Stimulated activated CD4-positive, alpha-beta T cell treated with anti-CD3 and anti-CD28 coated beads, TNF-alpha, amount 100 ng/mL, for 1 hour (primary cell): ENCODE data around the gene CTF1.
"Not testable (repeated sequence)": the region's sequence is repeated elsewhere in the genome, so short reads cannot be mapped to it uniquely, and the experiment has no call there.

Experiments used
- DNase-seq, 3 donors: peaks; one replicate each; pipeline ENCODE4 v3.0.0-alpha.2; 2020; ENCODE audit warnings: low read depth in 3 of 3, low spot score in 1 of 3

Gene CTF1, protein sequence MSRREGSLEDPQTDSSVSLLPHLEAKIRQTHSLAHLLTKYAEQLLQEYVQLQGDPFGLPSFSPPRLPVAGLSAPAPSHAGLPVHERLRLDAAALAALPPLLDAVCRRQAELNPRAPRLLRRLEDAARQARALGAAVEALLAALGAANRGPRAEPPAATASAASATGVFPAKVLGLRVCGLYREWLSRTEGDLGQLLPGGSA

DNA sequence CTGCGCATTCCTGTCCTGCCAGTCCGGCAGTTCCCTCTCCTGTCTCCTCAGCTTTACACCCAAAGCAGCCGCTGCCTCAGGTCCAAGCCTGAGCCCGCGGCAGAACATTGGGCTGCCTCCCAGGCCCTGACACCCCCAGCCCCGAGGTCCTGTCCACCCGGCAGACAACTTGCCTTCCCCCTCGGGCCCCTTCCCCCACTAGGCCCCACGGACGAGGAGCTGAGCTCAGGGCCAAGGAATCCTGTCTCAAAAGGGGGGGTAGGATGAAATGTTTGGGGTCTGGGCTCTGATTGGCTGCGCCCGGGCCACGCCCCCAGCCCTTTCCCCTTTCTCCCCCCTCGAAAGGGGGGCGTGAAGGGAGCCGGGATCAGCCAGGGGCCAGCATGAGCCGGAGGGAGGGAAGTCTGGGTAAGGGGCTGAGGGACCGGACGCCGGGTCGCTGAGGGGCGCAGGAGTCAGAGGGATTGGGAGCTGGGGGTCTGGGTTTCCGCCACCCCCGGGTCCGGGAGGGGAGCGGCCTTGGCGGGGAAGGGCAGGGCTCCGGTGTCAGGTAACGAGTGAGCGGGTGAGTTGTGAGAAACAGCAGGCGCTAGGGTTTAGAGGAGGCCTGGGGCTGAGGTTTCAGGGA is at the start of gene CTF1:
TSS of gene CTF1 (plus strand) at position 354 of the 628 bp plus-strand sequence. CDS start at position 384, 30 bp downstream.
- no peak for DNase-seq

DNA sequence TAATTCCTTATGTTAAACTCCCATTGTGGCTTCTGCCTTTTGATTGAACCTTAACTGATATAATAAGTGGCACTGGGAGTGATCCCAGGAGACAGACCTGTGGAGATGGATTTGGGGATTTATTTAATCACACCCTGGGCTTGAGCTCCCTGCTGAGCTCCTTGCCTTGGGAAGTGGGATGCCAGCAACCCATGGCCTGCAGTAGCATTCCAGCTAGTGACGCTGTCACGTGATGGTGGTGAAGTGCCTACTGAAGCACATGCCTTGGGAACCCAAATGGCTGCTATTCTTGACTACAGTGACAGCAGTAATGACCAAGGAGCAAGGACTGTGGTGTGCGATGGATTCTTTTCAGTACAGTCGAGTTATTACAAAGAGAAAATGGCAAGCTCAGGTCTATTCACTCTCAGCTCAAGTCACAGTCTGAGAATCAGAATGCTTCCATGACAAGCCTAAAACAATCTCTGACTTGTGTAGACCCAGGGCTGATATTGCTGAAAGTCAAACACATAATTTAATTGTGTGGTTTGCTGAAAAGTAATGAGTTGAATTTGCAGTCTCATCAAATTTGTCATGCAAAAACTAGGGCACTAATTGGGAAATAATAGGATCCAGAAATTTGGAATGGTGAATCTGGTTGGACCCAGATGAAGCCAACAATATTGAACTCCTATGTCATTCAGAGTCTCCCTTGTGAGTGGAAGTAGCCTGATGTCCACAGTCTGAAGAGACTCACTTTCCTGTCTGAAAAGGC is 49.6 kb upstream of the CTF1 start:
- no peak for DNase-seq

DNA sequence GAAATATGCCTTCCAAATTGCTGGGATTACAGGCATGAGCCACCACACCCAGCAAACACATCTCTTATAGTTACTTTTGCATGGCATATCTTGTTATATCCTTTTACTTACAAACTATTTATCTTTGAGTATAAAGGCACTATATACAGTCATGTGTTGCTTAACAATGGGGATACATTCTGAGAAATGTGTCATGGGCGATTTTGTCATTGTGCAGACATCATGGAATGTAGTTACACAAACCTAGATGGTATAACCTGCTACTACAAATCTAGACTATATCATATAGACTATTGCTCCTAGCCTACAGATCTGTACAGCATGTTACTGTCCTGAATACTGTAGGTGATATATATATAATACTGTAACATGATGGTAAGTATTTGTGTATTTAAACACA is 46.2 kb upstream of the CTF1 start:
- no peak for DNase-seq

DNA sequence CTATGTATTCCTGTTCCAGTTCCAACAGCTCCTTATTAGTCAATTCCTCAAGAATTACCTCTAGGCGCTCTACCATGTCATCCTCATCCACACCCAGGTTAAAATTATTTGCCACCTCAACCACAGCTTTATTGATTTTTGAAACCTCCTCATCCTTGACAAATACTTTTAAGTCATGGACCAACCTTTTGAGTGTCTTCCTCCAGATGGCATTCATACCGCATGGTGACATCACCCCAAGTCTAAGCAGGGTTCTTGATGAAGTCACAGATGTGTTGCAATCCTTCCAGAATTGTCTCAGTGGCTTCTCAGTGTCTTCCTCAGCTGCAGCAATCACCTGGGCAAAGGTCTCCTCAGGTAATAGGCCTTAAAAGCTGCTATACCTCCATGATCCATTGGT is 42.7 kb upstream of the CTF1 start:
- DNase-seq, result no peak

DNA sequence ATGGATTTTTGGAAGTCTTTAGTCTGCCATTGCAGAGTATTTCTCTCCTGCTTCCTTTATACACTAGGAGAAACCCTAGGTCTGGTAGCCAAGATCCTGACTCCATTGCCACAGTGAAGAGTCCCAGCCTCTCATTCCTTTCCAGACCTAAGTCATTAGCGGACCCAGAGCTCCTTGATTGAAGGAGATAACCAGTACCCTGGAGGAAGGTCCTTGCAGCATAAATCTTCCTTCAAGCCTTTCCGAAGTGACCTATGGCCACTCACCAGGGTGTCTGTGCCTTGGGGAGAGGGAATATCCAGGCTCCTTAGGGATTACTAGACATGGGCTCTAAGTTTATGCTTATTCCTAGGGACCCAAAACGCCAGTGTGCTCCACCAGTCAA is 38.3 kb upstream of the CTF1 start:
- no peak for DNase-seq

DNA sequence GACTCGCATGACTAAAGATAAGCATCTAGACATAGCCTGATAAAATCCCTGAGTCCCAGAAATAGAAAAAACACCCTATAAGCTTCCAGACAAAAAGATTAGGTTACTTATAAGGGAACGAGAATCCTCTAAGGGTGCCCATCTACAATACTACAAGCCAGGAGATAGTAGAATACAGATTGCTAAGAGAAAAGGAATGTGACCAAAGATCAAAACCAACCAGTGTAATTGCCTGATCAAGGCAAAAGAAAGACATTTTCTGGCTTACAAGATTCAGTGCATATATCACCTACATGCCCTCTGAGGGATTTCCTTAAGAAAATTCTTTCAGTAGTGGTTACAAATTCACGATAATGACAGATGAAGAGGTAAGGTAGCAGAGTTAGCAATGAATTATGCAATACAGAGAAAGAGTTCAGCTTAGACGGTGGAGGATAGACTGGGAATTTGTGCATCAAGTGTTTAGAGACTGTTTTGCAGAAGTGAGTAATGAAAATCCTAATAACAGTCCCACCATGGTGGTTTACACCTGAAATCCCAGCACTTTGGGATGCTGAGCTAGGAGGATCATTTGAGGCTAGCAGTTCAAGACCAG is 37.5 kb upstream of the CTF1 start:
- no peak for DNase-seq

DNA sequence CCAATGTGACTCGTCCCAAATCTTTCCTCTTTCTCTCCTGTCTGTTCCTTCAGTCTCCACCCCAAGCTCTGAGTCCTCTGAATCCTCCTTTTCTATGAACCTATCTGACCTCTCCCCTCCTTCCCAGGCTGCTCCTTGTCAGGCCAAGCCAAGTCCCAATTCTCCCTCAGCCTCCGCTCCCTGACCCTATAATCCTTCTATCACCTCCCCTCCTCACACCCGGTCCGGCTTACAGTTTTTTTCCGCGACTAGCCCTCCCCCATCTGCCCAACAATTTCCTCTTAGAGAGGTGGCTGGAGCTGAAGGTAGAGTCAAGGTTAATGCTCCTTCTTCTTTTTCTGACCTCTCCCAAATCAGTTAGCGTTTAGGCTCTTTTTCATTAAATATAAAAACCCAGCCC is 35.7 kb upstream of the CTF1 start:
- DNase-seq, result not testable (repeated sequence)

DNA sequence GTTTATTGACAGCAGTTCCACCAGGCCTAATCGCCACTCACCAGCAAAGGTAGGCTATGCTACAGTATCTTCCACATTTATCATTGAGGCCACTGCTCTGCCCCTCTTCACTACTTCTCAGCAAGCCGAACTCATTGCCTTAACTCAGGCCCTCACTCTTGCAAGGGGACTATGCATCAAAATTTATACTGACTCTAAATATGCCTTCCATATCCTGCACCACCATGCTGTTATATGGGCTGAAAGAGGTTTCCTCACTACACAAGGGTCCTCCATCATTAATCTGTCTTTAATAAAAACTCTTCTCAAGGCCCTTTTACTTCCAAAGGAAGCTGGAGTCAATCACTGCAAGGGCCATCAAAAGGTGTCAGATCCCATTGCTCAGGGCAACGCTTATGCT is 33.2 kb upstream of the CTF1 start:
- not testable (repeated sequence) for DNase-seq

DNA sequence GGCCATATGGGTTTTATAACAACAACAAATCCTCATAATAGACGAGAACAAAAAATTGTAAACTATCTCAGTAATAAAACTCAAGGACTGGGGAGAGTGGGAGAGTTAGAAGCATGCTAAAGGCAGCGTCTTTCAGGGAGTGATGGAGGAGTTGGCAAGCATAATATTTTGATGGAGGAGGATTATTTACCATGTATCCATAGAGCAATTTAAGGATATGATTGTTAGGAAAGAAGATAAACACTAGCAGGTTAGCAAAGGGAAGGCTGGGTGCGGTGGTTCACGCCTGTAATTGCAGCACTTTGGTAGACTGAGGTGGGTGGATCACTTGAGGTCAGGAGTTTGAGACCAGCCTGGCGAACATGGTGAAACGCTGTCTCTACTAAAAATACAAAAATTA is 30.4 kb upstream of the CTF1 start:
- DNase-seq, result no peak

DNA sequence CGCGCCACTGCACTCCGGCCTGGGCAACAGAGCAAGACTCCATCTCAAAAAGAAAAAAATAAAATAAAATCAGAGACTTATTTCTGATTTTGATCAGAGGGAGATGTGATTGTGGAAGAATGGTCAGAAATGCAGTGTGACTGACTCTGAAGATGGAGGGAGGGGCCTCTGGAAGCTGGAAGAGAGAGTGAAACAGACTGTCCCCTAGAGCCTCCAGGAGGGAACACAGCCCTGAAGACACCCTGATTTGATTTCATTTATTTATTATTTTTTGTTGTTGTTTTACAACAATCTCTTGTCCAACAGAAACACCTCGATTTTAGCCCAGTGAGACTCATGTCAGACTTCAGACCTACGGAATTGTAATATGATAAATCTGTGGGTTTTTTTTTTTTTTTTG is 28.7 kb upstream of the CTF1 start:
- DNase-seq, result no peak

DNA sequence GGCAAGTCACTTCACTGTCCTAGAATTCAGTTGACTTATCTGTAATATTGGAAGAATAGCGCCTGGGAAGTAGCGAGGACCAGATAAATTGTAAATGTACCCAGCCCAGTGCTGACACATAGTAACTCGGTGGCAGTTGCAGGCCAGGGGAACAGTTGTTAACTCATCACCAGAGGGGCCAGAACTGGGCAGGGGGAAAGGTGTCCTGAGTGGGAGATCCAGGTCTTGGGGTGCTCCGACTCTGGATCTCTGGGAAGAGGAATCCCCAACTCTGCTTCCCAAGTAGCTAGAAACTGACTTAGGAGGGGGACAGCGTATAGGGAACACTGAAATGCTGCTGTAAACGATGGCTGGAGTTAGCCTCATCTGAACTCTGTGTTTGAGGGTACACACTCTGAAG is 25.5 kb upstream of the CTF1 start:
- no peak for DNase-seq

DNA sequence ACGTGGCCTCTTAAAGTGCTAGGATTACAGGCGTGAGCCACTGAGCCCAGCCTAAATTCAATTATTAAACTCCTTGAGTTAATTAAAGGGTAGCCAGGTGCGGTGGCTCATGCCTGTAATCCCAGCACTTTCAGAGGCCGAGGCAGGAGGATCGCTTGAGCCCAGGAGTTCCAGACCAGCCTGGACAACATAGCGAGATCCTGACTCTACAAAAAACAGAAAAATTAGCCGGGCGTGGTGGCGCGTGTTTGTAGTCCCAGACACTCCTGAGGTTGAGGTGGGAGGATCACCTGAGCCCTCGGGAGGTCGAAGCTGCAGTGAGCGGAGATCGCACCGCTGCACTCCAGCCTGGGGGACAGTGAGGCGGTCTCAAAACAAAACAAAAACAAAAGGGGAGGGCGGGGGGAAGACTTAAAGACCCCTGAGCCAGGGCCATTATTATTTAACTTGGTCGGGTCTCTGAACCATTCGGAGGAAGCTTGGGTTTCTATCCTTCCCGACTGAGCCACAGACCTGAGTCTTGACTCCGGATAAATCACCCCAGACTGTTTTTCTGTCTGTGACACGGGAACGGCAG is 22.1 kb upstream of the CTF1 start:
- no peak for DNase-seq

DNA sequence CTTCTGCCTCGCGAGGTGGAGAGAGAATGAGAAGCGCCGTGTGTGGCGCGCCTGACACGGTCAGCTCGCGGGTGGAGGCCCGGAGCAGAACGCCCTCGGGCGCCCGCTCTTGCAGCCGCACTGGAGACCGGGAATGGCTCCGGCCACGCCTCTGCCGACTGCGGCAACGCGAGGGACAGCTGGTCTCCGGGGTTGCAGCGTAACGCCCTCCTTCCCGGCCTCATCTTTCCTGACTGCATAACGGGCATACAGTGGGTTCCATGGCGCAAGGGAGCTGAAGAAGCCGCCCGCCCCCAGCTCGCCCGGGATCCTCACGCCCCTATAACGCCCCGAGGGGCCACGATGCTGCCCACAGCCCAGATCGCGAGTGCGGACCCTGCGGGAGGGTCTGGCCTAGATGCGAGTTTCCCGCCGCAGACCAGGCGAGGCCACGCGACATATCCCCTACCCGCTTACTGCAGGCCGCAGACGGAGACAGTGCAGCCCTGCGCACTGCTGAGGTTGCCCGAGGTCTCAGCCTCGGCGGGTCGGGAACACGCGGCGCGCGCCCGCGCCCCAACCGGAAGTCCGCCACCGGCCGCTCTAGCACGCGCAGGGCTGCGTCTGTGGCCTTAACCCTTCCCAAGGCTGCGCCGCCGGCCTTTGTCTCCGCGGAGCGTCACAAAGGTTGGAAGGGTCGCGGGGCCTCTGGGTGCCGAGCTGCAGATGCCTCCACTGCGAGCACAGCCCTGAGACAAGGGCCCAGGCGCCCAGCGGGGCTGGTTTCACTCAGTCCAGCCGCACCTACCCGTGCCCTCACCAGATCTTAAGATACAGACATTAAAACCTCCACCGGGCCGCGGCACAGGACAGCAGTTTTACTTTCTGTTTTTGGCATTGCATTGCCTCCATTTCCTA is 21.3 kb upstream of the CTF1 start:
- peak; percentile 70 to 84 (median 78) for DNase-seq

DNA sequence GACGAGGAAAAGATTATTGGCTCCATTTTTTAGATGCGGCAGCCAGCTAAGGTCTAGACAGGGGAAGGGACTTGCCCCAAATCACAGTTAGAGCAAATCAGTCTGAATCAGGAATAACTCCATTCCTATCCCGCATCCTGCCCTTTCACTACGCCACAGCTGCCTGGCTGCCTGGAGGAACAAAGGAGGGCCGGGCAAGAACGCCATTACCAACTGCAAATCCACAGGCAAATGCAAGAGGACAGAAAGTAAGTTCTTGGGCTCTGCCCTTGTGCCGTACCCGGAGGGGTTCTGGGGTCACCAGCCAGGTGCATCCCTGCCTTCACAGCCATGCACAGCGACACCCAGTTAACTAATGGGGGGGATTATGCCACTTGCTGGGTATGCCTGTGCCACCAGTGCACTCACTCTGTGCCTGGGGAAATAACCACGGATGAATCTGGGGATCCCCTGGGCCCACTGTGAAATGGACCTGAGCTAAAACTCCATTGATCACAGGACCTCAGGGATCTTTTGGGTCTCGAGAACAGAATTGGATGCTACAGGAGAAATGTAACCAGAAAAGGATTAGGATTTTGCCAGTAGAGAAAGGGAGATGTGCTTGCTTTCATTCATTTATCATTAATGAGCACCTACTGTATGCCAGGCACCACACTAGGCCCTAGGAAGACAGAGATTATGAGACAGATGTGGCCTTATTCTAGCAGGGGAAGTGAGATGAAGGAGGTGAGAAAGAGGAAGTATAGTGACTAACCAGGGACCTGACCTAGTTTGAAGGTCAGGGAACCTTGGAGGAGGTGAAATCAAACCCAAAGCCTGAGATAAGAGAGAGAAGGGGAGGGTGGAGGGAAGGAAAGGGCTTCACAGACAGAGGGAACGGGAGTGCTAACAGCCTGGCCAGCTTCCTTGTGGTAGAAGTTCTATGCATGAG is 20.3 kb upstream of the CTF1 start:
- no peak for DNase-seq

DNA sequence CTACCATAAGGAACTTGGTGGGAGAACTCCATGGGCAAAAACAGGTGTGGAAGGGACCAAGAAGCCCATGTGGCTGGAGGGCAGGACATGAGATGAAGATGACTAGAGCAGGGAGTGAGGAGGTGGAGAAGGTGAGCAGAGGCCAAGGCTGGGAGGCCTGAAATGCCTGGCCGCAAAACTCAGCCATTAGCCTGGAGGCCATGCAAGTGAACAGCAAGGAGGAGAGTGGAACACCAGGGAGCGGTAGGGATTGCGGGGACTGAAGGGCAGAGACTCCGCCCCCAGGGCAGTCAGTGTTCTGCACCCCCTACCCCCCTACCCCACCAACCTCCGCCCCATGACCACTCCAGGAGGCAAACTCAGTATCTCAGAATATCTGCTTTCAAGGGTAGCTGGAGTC is 19.5 kb upstream of the CTF1 start:
- no peak for DNase-seq

DNA sequence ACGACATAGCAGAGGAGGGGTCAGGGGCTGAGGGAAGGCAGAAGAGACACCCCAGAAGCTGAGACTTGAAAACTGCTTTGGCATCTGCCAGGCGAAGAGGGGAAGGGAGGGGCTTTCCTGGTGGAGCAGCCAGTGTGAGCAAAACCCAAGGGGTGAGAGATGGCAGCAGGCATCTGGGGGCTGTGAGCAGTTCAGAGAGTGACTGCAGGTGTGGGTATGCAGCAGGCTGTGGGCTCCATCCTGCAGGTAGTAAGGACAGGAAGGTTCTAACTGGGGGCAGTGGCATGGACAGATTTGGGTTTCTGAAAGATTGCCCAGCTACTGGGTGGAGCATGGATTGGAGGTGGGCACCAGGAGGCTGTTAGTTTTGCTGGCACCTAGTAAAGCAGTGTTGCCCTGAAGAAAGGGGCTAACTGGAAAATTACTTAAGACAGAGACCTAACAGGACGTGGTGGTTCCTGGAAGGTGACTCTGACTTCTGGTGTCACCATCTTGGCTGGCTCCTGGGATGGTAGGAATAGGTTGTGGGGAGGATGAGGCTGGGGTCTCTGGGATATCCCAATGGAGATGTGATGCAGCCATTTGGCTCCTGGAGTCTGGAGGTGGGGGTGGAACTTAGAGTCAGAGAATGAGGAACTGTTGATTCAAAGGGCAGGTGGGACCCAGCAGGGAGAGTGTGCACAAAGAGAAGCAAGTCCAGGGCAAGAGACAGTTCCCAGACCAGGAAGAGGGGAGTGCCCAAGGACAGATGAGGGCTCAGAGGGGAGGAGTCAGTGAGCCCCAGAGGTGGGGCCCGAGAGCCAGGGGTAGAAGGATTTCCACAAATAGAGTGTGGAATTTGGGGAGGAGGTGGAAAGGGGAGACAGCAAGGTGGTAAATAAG is 13.7 kb upstream of the CTF1 start:
- no peak for DNase-seq

DNA sequence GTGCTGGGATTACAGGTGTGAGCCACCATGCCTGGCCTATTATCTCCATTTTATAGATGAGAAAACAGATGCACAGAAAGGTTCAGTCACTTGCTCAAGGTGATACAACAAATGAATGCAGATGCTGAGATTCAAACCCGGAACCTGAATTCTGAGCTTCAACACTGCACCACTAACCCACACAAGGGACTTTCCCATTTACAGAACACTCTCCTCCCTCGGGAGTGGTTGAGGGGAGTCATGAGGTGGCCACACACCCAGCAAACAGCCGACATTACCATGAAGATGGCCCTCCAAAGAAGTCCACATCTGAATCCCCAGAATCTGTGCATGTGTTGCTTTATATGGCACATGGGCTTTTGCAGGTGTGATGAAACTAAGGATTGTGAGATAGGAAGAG is 11.7 kb upstream of the CTF1 start:
- DNase-seq, result no peak

DNA sequence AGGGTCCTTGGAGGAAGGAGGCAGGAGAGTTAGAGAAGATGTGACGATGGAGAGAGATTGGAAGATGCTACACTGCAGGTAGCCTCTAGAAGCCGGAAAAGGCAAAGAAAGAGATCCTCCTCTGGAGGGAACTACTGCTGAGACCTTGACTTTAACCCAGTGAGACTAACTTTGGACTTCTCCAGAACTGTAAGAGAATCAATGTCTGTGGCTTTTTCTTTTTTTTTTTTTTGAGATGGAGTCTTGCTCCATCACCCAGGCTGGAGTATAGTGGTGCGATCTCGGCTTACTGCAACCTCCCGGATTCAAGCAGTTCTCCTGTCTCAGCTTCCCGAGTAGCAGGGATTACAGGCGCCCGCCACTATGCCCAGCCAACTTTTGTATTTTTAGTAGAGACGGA is 11.2 kb upstream of the CTF1 start:
- no peak for DNase-seq

DNA sequence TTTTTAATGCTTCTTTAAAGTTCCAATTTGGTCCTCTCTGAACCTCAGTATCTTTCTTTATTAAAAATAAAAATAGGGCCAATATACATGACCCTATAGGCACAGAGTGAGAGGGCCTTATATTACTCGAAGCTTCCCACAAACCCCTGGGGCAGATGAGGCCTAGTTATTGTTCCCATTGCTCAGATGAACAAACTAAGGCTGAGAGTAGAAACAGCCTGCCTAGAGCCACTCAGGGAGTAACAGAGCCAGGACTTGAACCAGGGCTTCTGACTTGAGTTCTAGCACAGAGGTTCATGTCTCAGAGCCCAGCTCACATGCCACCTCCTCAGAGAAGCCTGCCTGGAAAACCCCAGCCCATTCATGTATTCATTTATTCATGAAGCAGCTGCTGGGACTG is 10.3 kb upstream of the CTF1 start:
- no peak for DNase-seq
